ENCODE data around the gene PTPRZ1. TPM values are rescaled to one million over a fixed set of nuclear protein-coding genes. Genes with fewer than 3 reads are reported as not detected.

PTPRZ1 gene
- total and polyA plus RNA-seq, 12 donors, result 0.09 to 0.87 (median 0.36) TPM

- Histone ChIP-seq H3K36me3 (no peaks in the 10 kb centered on the region), H3K9me3 (peaks cover 0 to 8% (median 0%) of the 10 kb centered on the region in 11 donors), H3K27me3 (no peaks in the 10 kb centered on the region), H3K27ac (no peak overlapping the region), H3K4me1 (no peaks in the 10 kb centered on the region), H3K4me3 (no peak overlapping the region)
- TF ChIP-seq CTCF (IDR thresholded peaks at IDR 0.05), result no peak
- no peak for ATAC-seq
- intact Hi-C loops (cut with DNase I), result no loop called here
- 64 to 73% methylated on average over 8 of the region's 8 CpGs for WGBS, 2 donors
- DNase-seq, result no peak
These were observed 40.6 kb upstream of the PTPRZ1 start for GRCh38 chr7:121832347-121832746.

- H3K27ac ChIP-seq, result no peak overlapping the region
- ATAC-seq (no peak), DNase-seq (no peak)
- H3K4me1 ChIP-seq, result no peaks in the 10 kb centered on the region
- intact Hi-C loops (cut with DNase I), result no loop called here
- no peak overlapping the region for H3K4me3 ChIP-seq
- H3K27me3 ChIP-seq, result no peaks in the 10 kb centered on the region
- no peaks in the 10 kb centered on the region for H3K36me3 ChIP-seq
- peaks cover 0 to 8% (median 0%) of the 10 kb centered on the region in 11 donors for H3K9me3 ChIP-seq
- no peak for TF ChIP-seq CTCF (IDR thresholded peaks at IDR 0.05)
These were observed 39.0 kb upstream of the PTPRZ1 start for GRCh38 chr7:121833991-121834390.

GRCh38 chr7:121837462-121837861 is 35.5 kb upstream of the PTPRZ1 start:
- no peak for TF ChIP-seq CTCF (IDR thresholded peaks at IDR 0.05)
- H3K9me3 ChIP-seq, result peaks cover 0 to 8% (median 0%) of the 10 kb centered on the region in 11 donors
- H3K27ac ChIP-seq, result no peak overlapping the region
- intact Hi-C loops (cut with DNase I), result no loop called here
- no peak for DNase-seq
- 37 to 63% methylated on average over 1 of the region's 1 CpG for WGBS, 2 donors
- no peaks in the 10 kb centered on the region for H3K36me3 ChIP-seq
- no peak for ATAC-seq
- H3K4me3 ChIP-seq, result no peak overlapping the region
- no peaks in the 10 kb centered on the region for H3K4me1 ChIP-seq
- H3K27me3 ChIP-seq, result no peaks in the 10 kb centered on the region

- TF ChIP-seq CTCF (IDR thresholded peaks at IDR 0.05), result no peak
- no peak overlapping the region for H3K4me3 ChIP-seq
These were observed 25.9 kb upstream of the PTPRZ1 start for GRCh38 chr7:121847041-121847440.

More at GRCh38 chr7:121847041-121847440, 25.9 kb upstream of the PTPRZ1 start:
- Histone ChIP-seq H3K4me1 (no peaks in the 10 kb centered on the region), H3K27ac (no peak overlapping the region), H3K9me3 (no peaks in the 10 kb centered on the region), H3K27me3 (no peaks in the 10 kb centered on the region), H3K36me3 (no peaks in the 10 kb centered on the region)
- no peak for ATAC-seq
- intact Hi-C loops (cut with DNase I), result no loop called here
- no peak for DNase-seq
- WGBS, 2 donors, result 77 to 82% methylated on average over 4 of the region's 4 CpGs

Measured in heart right ventricle (tissue), 16 donors.